ENCODE measurements around the gene NUP107.

The NUP107 gene

GRCh38 chr12:68733661-68734071 lies 46.9 kb downstream of the NUP107 start:
- no peak for TF ChIP-seq CTCF (IDR thresholded peaks at IDR 0.05)
- Histone ChIP-seq H3K27me3 (no peaks in the 10 kb centered on the region), H3K9me3 (no peaks in the 10 kb centered on the region), H3K4me1 (no peaks in the 10 kb centered on the region), H3K36me3 (peaks cover 56 to 91% (median 68%) of the 10 kb centered on the region in 3 donors), H3K27ac (no peak overlapping the region), H3K4me3 (no peak overlapping the region)
- intact Hi-C loops (cut with DNase I; ENCODE audit: low total_unique reads) = no loop called here
- DNase-seq = no peak

GRCh38 chr12:68739891-68740290 lies 53.1 kb downstream of the NUP107 start:
- TF ChIP-seq CTCF (IDR thresholded peaks at IDR 0.05) = no peak
- DNase-seq = no peak
- Histone ChIP-seq H3K27me3 (no peaks in the 10 kb centered on the region), H3K36me3 (peaks cover 25 to 50% (median 32%) of the 10 kb centered on the region in 3 donors), H3K9me3 (no peaks in the 10 kb centered on the region), H3K27ac (no peak overlapping the region), H3K4me3 (no peak overlapping the region), H3K4me1 (no peaks in the 10 kb centered on the region)
- intact Hi-C loops (cut with DNase I; ENCODE audit: low total_unique reads) = loop anchor here (10.0 kb wide), 1 partner anchor 375 kb away; no protein-coding TSS in a partner anchor

- Histone ChIP-seq H3K36me3 (peaks cover 4 to 17% (median 14%) of the 10 kb centered on the region in 3 donors), H3K4me3 (no peak overlapping the region), H3K27ac (no peak overlapping the region), H3K27me3 (no peaks in the 10 kb centered on the region), H3K9me3 (no peaks in the 10 kb centered on the region), H3K4me1 (peaks cover 0 to 21% (median 9%) of the 10 kb centered on the region in 4 donors)
- DNase-seq = no peak
- intact Hi-C loops (cut with DNase I; ENCODE audit: low total_unique reads) = loop anchor here (10.0 kb wide), 1 partner anchor 379 kb away; no protein-coding TSS in a partner anchor
- TF ChIP-seq CTCF (IDR thresholded peaks at IDR 0.05) = no peak
These were observed 56.6 kb downstream of the NUP107 start for GRCh38 chr12:68743356-68743755.

- peak overlapping the region; percentile 74 to 79 for H3K4me3 ChIP-seq
- H3K27ac ChIP-seq = peak overlapping the region; percentile 73 to 84
- H3K36me3 ChIP-seq = peaks cover 0 to 7% (median 0%) of the 10 kb centered on the region in 3 donors
- intact Hi-C loops (cut with DNase I; ENCODE audit: low total_unique reads) = loop anchor here (5.0 to 10.0 kb wide), 2 partner anchors 62 to 381 kb away; partner anchors contain the start of gene MDM2
- TF ChIP-seq CTCF (IDR thresholded peaks at IDR 0.05) = no peak
- no peaks in the 10 kb centered on the region for H3K9me3 ChIP-seq
- DNase-seq = no peak
- H3K27me3 ChIP-seq = no peaks in the 10 kb centered on the region
- peaks cover 0 to 21% (median 11%) of the 10 kb centered on the region in 4 donors for H3K4me1 ChIP-seq
These were observed 58.7 kb downstream of the NUP107 start for GRCh38 chr12:68745376-68745903.

GRCh38 chr12:68745904-68746571 lies 59.3 kb downstream of the NUP107 start, which contains the start of gene SLC35E3:
Gene SLC35E3 (plus strand): TSS chr12:68746176. CDS start chr12:68746378, 202 bp downstream.
- Histone ChIP-seq H3K36me3 (peaks cover 0 to 7% (median 0%) of the 10 kb centered on the region in 3 donors), H3K4me1 (peaks cover 0 to 21% (median 11%) of the 10 kb centered on the region in 4 donors), H3K9me3 (no peaks in the 10 kb centered on the region), H3K27ac (peak within 1 kb of the TSS; percentile 73 to 84), H3K4me3 (peak within 1 kb of the TSS; percentile 74 to 79), H3K27me3 (no peaks in the 10 kb centered on the region)
- DNase-seq = peak; percentile 92 to 95
- no peak for TF ChIP-seq CTCF (IDR thresholded peaks at IDR 0.05)
- intact Hi-C loops (cut with DNase I; ENCODE audit: low total_unique reads) = loop anchor here (5.0 to 10.0 kb wide), 2 partner anchors 61 to 381 kb away; partner anchors contain the start of gene MDM2
